Fibroblast of the aortic adventitia (primary cell): Measurements from ENCODE around the gene ACSS3. TPM values are rescaled to one million over a fixed set of nuclear protein-coding genes. Genes with fewer than 3 reads are reported as not detected.

ENCODE experiments used
- DNase-seq: peaks from one replicate; pipeline ENCODE4 v3.0.0-alpha.2; 2010; ENCODE audit warnings: low read depth
- H3K4me3 ChIP-seq: 2 replicates; pipeline ENCODE4 v1.5.1; 2011; ENCODE audit warnings: low read depth, mild to moderate bottlenecking, control low read depth, low read length, moderate library complexity
- total RNA-seq: library from RNA; depleted of rRNA; stranded (reverse); fragments of >200 nt; gene quantifications from 2 replicates; pipeline ENCODE4 v1.2.3, GENCODE V29; 2012; ENCODE audit warnings: low replicate concordance
- TF ChIP-seq, protein P1 (sequence below): IDR thresholded peaks from 2 replicates; pipeline ENCODE4 v1.5.1; 2011; ENCODE audit warnings: mild to moderate bottlenecking, low read length, control low read depth, inconsistent platforms; ENCODE audit not compliant: insufficient read depth

ACSS3 gene
- total RNA-seq, 1 donor: 24.5 TPM

DNA sequence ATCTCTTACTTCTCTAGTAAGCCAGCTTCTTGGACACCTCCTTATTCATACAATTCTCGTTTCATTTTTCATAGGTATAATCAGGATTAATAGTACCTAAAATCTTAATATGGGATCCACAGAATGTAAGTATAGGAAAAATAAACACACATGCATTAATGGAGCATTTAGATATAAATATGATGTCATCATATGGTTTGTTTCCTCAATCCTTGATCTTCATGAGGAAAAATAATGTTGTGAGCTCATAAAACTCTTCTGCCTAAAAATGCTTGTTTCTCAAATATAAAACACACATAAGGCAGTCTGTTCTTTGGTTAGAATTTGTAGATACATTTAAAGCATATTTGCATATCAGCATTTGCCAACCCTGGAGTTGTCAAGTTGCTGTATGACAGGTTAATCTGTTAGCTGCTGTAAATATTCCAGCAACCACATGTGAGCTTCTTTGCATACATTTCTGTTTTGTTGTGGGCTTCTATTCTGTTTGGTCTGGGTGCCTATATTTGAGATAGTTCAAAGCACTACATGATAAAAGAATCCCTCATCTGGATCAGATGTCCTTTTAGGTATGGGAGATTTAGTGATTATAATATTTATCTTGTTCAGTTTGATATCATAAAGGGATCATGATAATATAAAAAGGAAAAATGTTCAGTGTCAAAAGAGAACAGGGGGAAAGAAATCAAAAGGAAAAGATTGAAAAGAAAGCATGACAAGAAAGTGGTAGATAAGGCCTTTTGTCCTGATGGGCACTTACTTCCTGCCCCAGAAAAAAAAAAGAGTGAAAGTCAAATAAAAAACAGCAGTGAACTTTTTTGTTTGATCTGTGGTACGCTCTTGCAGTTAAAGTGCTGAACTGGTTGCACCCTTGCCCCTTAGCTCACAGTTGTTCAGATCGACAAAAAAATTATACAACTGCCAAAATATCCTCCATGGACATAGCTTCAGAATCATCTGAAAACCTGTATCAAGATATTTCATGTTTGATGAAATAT is 68.6 kb downstream of the ACSS3 start:
- no peak for DNase-seq
- H3K4me3 ChIP-seq: no peak overlapping the region
- TF ChIP-seq, protein P1, sequence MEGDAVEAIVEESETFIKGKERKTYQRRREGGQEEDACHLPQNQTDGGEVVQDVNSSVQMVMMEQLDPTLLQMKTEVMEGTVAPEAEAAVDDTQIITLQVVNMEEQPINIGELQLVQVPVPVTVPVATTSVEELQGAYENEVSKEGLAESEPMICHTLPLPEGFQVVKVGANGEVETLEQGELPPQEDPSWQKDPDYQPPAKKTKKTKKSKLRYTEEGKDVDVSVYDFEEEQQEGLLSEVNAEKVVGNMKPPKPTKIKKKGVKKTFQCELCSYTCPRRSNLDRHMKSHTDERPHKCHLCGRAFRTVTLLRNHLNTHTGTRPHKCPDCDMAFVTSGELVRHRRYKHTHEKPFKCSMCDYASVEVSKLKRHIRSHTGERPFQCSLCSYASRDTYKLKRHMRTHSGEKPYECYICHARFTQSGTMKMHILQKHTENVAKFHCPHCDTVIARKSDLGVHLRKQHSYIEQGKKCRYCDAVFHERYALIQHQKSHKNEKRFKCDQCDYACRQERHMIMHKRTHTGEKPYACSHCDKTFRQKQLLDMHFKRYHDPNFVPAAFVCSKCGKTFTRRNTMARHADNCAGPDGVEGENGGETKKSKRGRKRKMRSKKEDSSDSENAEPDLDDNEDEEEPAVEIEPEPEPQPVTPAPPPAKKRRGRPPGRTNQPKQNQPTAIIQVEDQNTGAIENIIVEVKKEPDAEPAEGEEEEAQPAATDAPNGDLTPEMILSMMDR: no peak

DNA sequence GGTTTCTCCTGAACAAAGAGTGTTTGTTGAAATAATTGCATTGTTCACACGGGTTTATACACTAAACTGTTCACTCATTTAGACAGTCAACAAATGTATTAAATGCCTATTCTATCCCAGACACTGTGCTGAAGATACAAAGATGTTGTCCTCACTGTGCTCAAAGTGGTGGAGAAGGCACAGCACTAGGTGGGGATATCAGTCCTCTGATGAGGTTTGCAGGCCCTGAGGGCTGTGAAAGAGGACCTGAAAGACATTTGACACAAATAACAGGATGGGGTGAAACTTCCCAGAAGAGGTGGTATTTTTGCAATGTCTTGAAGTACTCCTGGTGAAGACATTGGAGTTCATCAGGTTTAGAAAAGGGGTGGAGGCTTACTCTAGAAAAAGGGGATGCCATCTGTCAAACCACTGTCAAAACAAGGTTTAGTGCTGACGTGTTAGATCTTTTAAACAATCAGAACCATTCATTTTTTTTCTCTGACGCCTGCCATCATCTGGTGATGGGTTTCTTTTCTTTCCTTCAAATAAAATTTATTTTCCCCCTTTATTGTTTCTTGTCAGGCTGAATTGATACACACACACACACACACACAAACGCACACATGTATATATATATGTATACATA is 69.5 kb downstream of the ACSS3 start:
- no peak for DNase-seq
- TF ChIP-seq, protein P1: no peak
- H3K4me3 ChIP-seq: no peak overlapping the region

DNA sequence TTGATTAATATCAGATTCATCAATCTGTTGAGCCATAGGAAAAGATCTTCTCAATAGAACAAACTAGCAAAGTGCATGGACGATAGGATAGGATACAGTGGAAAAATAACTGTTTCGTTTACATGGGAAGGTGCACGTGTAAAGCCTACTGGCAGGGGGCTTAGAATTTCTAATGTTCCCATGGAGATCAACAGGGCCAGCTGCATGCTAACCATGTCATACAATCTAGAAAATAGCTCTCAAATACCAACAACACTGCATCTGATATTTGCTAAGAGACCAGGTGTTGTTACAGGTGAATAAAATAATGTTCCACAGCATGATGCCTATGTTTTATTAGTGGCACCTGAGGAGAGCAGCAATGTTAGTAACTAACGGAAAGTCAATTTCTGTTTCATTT is 72.5 kb downstream of the ACSS3 start:
- no peak for DNase-seq
- TF ChIP-seq, protein P1: no peak
- H3K4me3 ChIP-seq: no peak overlapping the region

DNA sequence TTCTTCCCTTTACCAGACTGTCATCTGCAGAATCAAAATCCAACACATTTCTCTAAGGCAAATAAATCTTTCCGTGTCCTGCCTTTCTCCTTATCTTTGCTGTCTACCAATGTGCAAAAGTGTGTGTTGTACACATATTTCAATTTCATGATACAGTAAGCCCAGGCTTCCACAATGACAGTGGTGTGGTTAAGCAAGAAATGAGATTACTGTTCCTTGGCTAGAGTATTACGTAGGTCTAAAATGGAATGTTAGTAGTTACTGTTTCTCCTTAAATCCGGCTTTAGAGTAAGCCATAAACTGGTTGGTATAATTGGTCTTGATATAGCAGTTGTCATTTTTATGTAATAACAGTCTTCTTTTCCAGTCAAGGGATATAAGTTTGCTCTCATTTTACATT is 82.0 kb downstream of the ACSS3 start:
- DNase-seq: no peak
- no peak overlapping the region for H3K4me3 ChIP-seq
- TF ChIP-seq, protein P1: no peak

DNA sequence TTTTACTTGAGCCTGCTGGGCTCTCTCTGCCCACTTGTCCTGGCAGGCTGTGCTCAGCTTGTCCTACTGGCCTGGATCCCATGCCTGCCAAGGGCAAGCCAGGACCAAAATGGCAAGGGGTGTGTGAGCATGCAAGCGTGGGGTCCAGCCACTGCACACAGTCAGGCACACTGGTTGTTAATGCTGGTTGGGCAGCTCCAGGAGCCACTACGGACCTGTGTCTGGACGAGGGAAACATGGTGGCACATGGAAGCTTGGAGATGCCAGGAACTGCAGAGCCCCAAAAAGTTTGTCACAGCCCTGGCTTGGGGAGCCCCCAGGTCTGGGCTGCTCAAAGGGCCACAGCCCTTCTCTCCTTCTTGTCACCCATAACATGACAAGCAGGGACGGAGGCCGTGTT is 83.8 kb downstream of the ACSS3 start:
- TF ChIP-seq, protein P1: no peak
- no peak for DNase-seq
- H3K4me3 ChIP-seq: no peak overlapping the region

DNA sequence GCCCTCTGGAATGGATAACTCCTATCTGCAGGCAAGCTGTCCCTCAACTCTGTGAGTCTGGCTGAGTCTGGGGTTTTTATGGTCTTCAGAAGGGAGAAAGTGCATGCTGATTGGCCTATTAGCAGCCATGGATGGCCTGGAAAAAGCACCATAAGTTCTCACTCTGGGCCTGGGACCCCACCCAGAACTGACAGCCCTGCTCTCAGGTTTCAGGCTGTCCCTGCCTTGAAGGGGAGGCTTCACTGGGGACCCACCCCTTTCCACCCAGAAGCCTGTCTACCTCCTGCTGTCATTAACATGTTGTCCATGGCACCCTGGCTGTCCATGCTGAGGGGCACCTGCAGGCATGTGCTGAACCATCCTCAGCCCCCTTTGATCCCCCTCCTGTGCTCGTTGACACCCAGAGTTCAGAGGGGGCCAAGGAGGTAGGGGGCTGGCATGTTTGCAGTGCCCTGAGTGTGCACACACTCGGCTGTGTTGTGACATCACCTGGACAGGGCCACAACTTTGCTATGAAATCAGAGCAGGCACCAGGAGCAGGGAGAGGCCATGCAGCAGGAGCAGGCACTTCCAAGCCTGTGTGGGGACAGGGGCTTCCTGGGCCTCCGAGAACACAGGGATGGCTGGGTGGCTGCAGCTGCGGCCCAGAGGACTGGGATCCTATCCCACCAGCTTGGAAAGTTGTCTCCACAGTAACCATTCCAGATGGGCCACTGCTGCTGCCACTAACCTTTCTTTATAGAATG is 84.7 kb downstream of the ACSS3 start:
- no peak for DNase-seq
- TF ChIP-seq, protein P1: no peak
- H3K4me3 ChIP-seq: no peak overlapping the region
